Smooth muscle cell of bladder (primary cell): ENCODE results near the gene SGSM1. TPM values are rescaled to one million over a fixed set of nuclear protein-coding genes. Genes with fewer than 3 reads are reported as not detected.

Source experiments
- total RNA-seq: library from RNA; depleted of rRNA; stranded (reverse); fragments of >200 nt; gene quantifications from 2 replicates; pipeline ENCODE4 v1.2.3, GENCODE V29; 2014

SGSM1 gene
- total RNA-seq: 0.09 and 0.14 TPM in 2 replicates

DNA sequence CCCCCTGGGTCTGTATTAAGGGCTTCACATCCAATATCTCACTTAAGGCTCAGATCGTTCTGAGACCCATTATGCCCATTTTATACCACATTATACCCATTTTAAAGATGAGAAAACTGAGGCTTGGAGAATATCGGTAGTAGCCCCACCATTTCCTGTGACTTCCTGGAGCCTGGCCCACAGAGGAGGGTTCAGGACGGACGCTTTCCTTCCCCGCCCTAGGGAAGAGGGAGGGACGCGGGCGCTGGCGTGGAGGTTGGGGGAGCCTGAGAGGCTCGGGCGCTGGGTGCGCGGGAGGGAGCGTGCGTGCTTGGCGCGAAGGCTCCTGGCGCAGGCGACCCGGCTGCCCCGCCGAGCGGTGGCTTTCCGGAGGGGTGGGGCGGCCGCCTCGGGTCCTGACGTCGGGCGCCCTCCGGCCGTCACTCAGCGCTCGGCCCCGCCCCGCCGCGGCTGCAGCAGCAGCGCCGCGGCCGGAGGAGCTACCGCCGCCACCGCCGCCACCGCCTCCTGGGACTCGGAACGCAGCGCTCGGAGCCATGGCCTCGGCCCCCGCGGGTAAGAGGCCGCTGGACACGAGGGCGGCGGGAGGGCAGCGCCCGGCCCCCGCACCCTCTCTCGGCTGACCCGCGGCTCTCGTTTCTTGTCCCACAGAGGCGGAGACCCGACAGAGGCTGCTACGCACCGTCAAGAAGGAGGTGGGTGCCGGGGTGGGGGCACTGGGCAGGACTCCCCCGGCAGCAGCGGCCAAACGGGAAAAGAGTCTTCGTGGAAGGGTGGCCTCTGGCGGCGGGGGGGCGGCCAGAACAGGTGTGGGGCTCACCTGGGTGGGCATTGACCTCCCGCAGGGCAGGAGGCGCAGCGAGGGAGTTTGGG is at the start of gene SGSM1:
Gene SGSM1, plus strand, starts transcription at position 422 of the 873 bp plus-strand sequence. Its CDS starts 115 bp downstream, at position 537.

GRCh38 chr22:24951942-24952836 is 146.2 kb downstream of the SGSM1 start, which contains the start of gene KIAA1671:
KIAA1671 (plus strand) TSS chr22:24952716; CDS start chr22:25028000, 75,284 bp downstream.

Other genes with a start within 250 kb of the SGSM1 start
- 6.4 TPM in 2 replicates for gene LRRC75B, start 213.1 kb upstream of the SGSM1 start, total RNA-seq
- 4.3 and 5.7 TPM in 2 replicates for gene GGT1, start 203.0 kb upstream of the SGSM1 start, total RNA-seq
- 0.09 and 0.85 TPM in 2 replicates for gene PIWIL3, start 31.5 kb upstream of the SGSM1 start, total RNA-seq
- not detected in 2 replicates for gene LHFPL7, start 140.5 kb downstream of the SGSM1 start, total RNA-seq
- 0.83 and 1.00 TPM in 2 replicates for gene KIAA1671, start 146.5 kb downstream of the SGSM1 start, total RNA-seq